Activated T-cell treated with anti-CD3 and anti-CD28 coated beads for 48 hours (primary cell): Measurements from ENCODE around the gene INHBE.
A peak's percentile ranks its signal among the peaks of the same experiment; 100 is the strongest.
"Not testable (repeated sequence)": the region's sequence is repeated elsewhere in the genome, so short reads cannot be mapped to it uniquely, and the experiment has no call there.

ENCODE experiments used
- DNase-seq: peaks from one replicate; pipeline ENCODE4 v3.0.0-alpha.2; 2020; ENCODE audit warnings: low read depth

The INHBE gene

GRCh38 chr12:57441393-57441792 is 13.7 kb upstream of the INHBE start:
- DNase-seq, result not testable (repeated sequence)

DNA sequence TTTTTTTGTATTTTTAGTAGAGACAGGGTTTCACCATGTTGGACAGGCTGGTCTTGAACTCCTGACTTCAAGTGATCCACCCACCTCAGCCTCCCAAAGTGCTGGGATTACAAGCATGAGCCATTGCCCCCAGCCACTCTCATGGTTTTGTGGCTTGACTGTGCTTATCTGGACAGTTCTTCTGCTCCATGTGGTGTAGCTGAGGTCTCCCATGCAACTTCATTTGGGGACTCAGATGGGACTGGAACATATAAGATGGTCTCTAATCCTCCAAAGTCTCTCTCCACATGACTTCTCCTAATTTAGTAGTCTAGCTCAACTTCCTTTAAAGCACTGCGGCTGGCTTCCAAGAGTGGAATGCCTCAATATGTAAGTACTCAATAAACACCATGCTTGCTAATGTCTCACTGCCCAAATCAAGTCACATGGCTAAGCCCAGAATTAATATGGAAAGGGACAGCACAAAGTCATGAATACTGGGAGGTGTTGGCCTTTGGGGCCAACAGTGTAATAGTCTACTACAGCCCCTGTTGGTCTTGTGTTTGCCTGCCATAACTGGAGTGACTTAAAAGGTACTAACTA is 13.2 kb upstream of the INHBE start:
- no peak for DNase-seq

DNA sequence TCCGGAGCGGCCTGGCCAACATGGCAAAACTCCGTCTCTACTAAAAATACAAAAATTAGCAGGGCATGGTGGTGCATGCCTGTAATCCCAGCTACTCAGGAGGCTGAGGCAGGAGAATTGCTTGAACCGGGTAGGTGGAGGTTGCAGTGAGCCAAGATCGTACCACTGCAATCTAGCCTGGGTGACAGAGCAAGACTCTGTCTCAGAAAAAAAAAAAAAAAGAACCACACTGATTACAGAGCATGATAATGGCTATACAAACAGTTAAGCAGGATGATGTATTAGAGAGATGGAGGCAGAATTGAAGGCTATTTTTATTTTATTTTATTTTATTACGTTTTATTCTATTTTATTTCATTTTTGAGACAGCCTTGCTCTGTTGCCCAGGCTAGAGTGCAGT is 10.8 kb upstream of the INHBE start:
- DNase-seq, result not testable (repeated sequence)

DNA sequence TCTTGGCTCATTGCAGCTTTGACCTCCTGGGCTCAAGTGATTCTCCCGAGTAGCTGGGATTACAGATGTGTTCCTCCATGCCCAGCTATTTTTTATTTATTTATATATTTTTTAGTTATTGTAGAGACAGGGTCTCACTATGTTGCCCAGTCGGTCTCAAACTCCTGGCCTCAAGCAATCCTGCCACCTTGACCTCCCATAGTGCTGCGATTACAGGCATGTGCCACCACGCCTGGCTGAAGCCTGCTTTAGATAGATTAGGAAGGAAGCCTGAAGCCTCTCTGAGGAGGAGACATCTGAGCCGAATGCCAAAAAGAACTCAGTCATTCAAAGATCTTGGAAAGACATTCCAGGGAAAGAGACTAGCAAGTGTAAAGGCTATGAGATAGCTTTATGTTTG is 10.4 kb upstream of the INHBE start:
- no peak for DNase-seq

GRCh38 chr12:57446292-57446960 is 8.7 kb upstream of the INHBE start:
- DNase-seq, result no peak

- no peak for DNase-seq
Measured at GRCh38 chr12:57448669-57449068, 6.4 kb upstream of the INHBE start.

- no peak for DNase-seq
Measured at GRCh38 chr12:57449375-57449774, 5.7 kb upstream of the INHBE start.

DNA sequence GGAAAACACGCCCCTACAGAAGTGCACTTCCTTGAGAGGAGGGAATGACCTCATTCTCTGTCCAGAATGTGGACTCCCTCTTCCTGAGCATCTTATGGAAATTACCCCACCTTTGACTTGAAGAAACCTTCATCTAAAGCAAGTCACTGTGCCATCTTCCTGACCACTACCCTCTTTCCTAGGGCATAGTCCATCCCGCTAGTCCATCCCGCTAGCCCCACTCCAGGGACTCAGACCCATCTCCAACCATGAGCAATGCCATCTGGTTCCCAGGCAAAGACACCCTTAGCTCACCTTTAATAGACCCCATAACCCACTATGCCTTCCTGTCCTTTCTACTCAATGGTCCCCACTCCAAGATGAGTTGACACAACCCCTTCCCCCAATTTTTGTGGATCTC is 5.0 kb upstream of the INHBE start:
- no peak for DNase-seq

DNA sequence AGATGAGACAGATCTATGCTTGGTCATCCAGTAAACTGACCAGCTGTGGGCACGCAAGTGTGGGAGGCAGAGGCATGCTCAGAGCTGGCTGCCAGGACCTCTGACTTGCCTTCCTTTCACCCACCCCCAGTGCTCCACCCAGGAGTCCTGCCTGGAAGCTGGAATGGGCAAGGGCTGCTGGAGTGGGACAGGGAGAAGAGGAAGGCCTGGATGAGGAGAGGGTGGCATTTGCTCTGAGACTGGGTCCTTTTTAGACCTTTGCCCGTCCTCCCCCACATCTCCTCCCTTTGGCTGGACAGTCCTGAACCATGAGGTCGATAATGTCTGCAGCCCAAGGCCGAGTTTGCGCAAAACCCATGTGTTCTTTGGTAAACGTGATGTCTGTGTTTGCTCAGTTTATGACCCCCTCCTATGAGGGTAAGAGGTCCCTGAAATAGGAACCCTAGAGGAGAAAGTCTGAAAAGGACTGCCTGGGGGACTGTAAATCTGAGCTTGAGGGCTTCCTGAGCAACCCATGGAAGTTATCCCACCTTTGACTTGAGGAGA is 3.8 kb upstream of the INHBE start:
- DNase-seq, result no peak

- no peak for DNase-seq
Measured at GRCh38 chr12:57452181-57452936, 2.7 kb upstream of the INHBE start.

- no peak for DNase-seq
Measured at GRCh38 chr12:57452937-57453509, 2.1 kb upstream of the INHBE start.

- DNase-seq, result no peak
Measured at GRCh38 chr12:57454213-57454565, 918 bp upstream of the INHBE start.

DNA sequence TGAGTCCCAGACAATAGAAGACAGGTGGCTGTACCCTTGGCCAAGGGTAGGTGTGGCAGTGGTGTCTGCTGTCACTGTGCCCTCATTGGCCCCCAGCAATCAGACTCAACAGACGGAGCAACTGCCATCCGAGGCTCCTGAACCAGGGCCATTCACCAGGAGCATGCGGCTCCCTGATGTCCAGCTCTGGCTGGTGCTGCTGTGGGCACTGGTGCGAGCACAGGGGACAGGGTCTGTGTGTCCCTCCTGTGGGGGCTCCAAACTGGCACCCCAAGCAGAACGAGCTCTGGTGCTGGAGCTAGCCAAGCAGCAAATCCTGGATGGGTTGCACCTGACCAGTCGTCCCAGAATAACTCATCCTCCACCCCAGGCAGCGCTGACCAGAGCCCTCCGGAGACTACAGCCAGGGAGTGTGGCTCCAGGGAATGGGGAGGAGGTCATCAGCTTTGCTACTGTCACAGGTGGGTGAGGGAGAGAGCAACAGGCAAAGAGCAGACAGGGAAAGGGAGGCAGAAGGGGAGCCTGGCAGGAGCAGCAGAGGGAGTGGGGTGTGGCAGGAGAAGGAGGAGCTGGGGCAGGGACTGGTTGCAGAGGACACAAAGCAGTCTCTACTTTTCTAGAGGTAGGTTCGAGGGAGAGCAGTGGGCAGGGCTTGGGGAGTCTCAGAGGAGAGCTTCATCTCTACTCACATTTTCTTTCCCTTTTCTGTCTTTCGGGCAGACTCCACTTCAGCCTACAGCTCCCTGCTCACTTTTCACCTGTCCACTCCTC is 452 bp downstream of the INHBE start:
- DNase-seq, result no peak

DNA sequence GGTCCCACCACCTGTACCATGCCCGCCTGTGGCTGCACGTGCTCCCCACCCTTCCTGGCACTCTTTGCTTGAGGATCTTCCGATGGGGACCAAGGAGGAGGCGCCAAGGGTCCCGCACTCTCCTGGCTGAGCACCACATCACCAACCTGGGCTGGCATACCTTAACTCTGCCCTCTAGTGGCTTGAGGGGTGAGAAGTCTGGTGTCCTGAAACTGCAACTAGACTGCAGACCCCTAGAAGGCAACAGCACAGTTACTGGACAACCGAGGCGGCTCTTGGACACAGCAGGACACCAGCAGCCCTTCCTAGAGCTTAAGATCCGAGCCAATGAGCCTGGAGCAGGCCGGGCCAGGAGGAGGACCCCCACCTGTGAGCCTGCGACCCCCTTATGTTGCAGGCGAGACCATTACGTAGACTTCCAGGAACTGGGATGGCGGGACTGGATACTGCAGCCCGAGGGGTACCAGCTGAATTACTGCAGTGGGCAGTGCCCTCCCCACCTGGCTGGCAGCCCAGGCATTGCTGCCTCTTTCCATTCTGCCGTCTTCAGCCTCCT is 1.1 kb downstream of the INHBE start:
- DNase-seq, result no peak

GRCh38 chr12:57456737-57457490 is 1.8 kb downstream of the INHBE start:
- DNase-seq, result no peak

DNA sequence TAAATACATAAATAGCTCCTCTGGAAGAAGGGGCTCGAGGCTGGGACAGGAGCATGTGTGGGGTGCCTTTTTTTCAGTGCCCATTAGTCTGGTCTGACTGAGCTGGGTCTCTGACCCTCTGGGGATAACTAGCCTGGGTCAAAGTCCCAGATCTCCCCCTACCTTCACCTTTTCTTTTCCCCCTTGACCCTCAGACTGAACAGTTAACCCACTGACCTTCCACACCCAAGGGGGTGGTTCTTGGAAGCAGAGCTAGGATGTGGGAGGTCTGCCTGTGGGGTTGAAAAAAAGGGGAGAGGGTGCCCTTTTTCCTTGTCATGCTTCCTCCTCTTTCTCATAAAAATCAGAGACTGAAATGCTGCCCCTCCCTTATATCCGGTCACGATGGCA is 3.6 kb downstream of the INHBE start:
- DNase-seq, result no peak

DNA sequence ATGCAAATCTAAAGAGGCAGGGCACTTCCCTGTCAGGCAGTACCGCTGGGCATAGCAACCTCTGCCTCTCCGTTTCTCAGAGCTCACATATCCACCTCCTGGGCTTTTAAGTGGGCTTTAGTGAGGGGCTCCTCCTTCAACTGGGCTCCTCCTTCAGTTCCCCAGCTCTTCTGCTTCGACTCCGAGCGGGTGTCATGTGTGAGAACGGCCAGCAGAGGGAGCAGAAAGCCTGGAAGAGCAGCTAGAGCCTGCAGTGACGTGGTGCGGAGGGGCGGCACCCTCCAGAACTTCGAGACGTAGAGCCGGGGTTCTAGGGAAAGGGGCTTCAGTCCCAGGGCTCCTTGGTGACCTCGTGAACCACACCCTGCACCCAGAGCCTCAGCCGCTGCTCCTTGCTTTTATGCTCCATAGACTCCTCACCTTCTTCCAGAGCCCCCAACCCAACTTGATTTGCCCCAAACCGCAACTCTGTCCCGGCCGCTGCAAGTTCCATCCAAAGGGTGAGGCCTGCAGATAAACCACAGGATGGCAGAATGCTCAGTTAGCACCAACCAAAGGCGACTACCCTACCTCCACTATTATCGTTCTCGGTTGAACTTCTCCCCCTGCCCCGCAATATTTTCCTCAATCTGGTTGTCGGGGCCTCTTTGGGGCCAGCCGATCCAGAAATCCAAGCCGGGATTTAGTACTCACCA is 4.1 kb downstream of the INHBE start:
- DNase-seq, result peak; percentile 93

- DNase-seq, result no peak
Measured at GRCh38 chr12:57459750-57460467, 4.8 kb downstream of the INHBE start, which contains the start of gene GLI1. GLI1 (plus strand) TSS chr12:57459785; CDS start chr12:57463692, 3,907 bp downstream.

GRCh38 chr12:57460468-57460784 is 5.3 kb downstream of the INHBE start:
- DNase-seq, result no peak

DNA sequence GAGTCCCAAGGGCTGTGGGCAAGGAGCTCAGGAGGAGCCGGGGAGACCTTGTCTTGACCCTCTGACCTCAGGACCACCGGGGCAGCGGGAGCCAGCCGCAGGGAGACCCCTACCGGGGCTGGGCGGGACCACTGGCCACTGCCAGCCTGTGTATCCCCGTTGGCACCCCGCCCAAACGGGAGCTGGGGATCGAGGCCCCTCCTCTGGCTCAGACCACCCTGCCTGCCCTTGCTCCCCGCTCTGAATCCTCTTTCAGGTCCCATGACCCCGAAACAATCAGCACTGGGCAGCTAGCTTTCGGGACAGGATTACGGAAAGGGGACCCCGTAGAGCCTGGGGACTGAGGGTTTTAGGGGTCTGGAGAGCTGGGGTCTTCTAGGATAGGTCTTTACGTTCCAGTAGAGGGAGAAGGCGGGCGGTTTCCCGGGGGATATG is 5.8 kb downstream of the INHBE start:
- DNase-seq, result no peak
